Choroid plexus epithelial cell (primary cell): Measurements from ENCODE around the gene FAM114A1.

Source experiments
- DNase-seq: peaks from one replicate; pipeline ENCODE4 v3.0.0-alpha.2; 2010; ENCODE audit warnings: low read depth
- H3K4me3 ChIP-seq: 2 replicates; pipeline ENCODE4 v1.5.1; 2011; ENCODE audit warnings: low read depth, mild to moderate bottlenecking, control low read depth, low read length, moderate library complexity
- CTCF ChIP-seq: conservative IDR thresholded peaks from 2 replicates; pipeline ENCODE4 v1.5.1; 2011; ENCODE audit warnings: low read depth, mild to moderate bottlenecking, control low read depth, inconsistent platforms, low read length, moderate library complexity

The FAM114A1 gene

DNA sequence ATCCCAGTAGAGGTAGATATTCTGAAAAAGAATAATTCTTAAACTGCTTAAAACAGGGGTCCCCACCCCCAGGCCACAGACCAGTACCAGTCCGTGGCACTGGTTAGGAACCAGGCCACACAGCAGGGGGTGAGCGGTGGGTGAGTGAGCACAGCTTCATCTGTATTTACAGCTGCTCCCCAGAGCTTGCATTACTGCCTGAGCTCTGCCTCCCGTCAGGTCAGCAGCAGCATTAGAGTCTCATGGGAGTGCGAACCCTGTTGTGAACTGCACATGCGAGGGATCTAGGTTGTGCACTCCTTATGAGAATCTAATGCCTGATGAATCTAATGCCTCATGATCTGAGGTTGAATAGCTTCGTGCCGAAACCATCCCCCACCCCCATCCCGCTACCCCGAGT is 76.8 kb downstream of the FAM114A1 start:
- DNase-seq: peak; percentile 27
- no peak for TF ChIP-seq CTCF
- no peak overlapping the region for H3K4me3 ChIP-seq

GRCh38 chr4:38946919-38947318 is 79.3 kb downstream of the FAM114A1 start:
- TF ChIP-seq CTCF: no peak
- DNase-seq: no peak

GRCh38 chr4:38948551-38948950 is 80.9 kb downstream of the FAM114A1 start:
- peak; percentile 96 for DNase-seq
- TF ChIP-seq CTCF: no peak

More at GRCh38 chr4:38946919-38947318, 79.3 kb downstream of the FAM114A1 start:
- no peak overlapping the region for H3K4me3 ChIP-seq

GRCh38 chr4:38949411-38950051 is 81.9 kb downstream of the FAM114A1 start:
- DNase-seq: peak; percentile 86
- no peak overlapping the region for H3K4me3 ChIP-seq
- TF ChIP-seq CTCF: no peak

More at GRCh38 chr4:38948551-38948950, 80.9 kb downstream of the FAM114A1 start:
- H3K4me3 ChIP-seq: no peak overlapping the region

GRCh38 chr4:38950159-38950558 is 82.6 kb downstream of the FAM114A1 start:
- DNase-seq: peak; percentile 54
- no peak for TF ChIP-seq CTCF

DNA sequence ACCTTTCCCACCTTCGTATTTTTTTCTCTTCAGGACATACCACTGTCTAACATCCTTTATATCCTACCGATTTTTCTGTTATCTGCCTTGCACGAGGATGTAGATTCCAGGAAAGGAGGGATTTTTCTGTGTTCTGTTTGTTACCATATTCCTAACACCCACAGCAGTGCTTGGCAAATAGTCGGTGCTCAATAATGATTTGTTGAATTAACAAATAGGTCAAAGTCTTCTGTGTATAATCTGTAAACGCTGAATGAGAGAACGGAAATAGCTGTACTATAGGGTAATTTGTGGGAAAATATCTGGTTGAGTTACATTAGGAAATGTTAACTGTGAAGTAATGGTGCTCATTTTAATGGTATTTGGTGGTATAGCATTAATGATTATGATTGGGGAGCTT is 83.1 kb downstream of the FAM114A1 start:
- peak; percentile 42 for DNase-seq
- no peak for TF ChIP-seq CTCF
- no peak overlapping the region for H3K4me3 ChIP-seq

More at GRCh38 chr4:38950159-38950558, 82.6 kb downstream of the FAM114A1 start:
- no peak overlapping the region for H3K4me3 ChIP-seq

DNA sequence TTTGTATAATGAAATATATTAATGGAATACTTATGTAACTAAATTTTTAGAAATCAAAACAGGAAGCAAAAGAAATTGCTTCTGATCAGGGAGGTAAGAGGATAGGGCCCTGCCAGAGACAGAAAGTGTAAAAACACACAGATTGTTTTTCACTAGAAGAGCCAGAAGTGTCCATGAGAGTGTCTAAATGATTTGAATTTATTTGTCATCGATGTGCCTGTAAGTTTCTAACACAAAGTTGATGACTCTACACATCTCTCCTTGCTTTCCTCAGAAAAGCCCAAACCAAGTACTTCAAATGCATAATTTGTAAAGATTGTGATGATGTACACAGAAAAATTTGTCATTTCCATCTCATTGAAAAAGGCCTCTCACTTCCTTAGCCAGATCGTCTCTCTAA is 84.0 kb downstream of the FAM114A1 start:
- no peak for DNase-seq
- H3K4me3 ChIP-seq: no peak overlapping the region
- no peak for TF ChIP-seq CTCF
